ENCODE measurements around the gene PLCG1. TPM values are rescaled to one million over a fixed set of nuclear protein-coding genes. Genes with fewer than 3 reads are reported as not detected.

The PLCG1 gene
- total and polyA plus RNA-seq, 2 of the 8 experiments (the other 6 are each of a cell fraction or from before 2014, with no cell fraction given): 103 to 154 TPM

GRCh38 chr20:41200446-41201202 lies 63.3 kb downstream of the PLCG1 start:
- H3K23me2 ChIP-seq (ENCODE audit: low read depth, low read length): no peaks in the 10 kb centered on the region
- H4K91ac ChIP-seq (replicated peaks; ENCODE audit: insufficient read length, low read length): no peak overlapping the region
- no peak overlapping the region for H3K4ac ChIP-seq (replicated peaks; ENCODE audit: insufficient read length, low read depth, low read length)
- FAIRE-seq (no peak), DNase-seq (ENCODE audit: low read depth in 1 of 2, low spot score in 2 of 2) (no peak)
- no peak overlapping the region for H3K23ac ChIP-seq (ENCODE audit: insufficient read length)
- H3K4me3 ChIP-seq (ENCODE audit: extremely low read depth in 1 of 4, insufficient read depth in 2 of 4, low read depth in 3 of 4, low read length in 4 of 4): no peak overlapping the region
- H2BK20ac ChIP-seq (ENCODE audit: low read length): no peak overlapping the region
- no peak overlapping the region for H2AFZ ChIP-seq (ENCODE audit: low read length)
- H3K27ac ChIP-seq (ENCODE audit: low read depth, low read length): no peak overlapping the region
- no peak overlapping the region for H2BK15ac ChIP-seq (ENCODE audit: low read length)
- H2BK5ac ChIP-seq (ENCODE audit: low read depth, low read length): no peak overlapping the region
- H4K8ac ChIP-seq (ENCODE audit: extremely low read depth, insufficient read depth, low read length): no peak overlapping the region
- no peak overlapping the region for H3K14ac ChIP-seq (ENCODE audit: insufficient read length)
- H4K20me1 ChIP-seq (replicated peaks in 1 of 2; ENCODE audit: control insufficient read depth in 1 of 2, insufficient read depth in 2 of 2, low read length in 2 of 2): no peaks in the 10 kb centered on the region
- H3K4me1 ChIP-seq (replicated peaks in 1 of 4; ENCODE audit: control insufficient read depth in 3 of 4, insufficient read depth in 4 of 4, low read length in 3 of 4): no peaks in the 10 kb centered on the region
- WGBS, 2 experiments (ENCODE audit: extremely low coverage in 1 of 2, insufficient coverage in 1 of 2, insufficient read length in 1 of 2, insufficient replicate concordance in 2 of 2, low coverage in 1 of 2, low lambda C conversion rate in 2 of 2, missing lambda C conversion rate in 1 of 2): 91% methylated on average over 3 of the region's 3 CpGs; no CpG with 5 or more reads in 1 of the 2 experiments
- H2BK12ac ChIP-seq (ENCODE audit: low read depth, low read length): no peak overlapping the region
- peaks cover 2% of the 10 kb centered on the region in 2 experiments; a peak in 2 of 4 replicates for H3K9me3 ChIP-seq (ENCODE audit: insufficient read depth in 2 of 2, low read depth in 1 of 2, low read length in 1 of 2)
- H3K56ac ChIP-seq (replicated peaks; ENCODE audit: insufficient read length, low read depth, low read length): no peak overlapping the region
- no peaks in the 10 kb centered on the region for H3K79me1 ChIP-seq (ENCODE audit: low read depth, low read length)
- CTCF ChIA-PET (ENCODE audit: partially characterized antibody): interaction anchor here (0.6 to 3.3 kb wide), 10 partner anchors 25 to 1349 kb away, joined by 3 to 16 read pairs (median 4); no protein-coding TSS in a partner anchor
- no peaks in the 10 kb centered on the region for H3K79me2 ChIP-seq (ENCODE audit: control insufficient read depth in 1 of 2, insufficient read depth in 2 of 2, low read length in 2 of 2)
- H4K5ac ChIP-seq (ENCODE audit: insufficient read length, low read depth, low read length): no peak overlapping the region
- POLR2A ChIA-PET (ENCODE audit: partially characterized antibody): interaction anchor here (1.3 kb wide), 1 partner anchor 24 kb away, joined by 4 read pairs; no protein-coding TSS in a partner anchor
- no peaks in the 10 kb centered on the region for H3K36me3 ChIP-seq (ENCODE audit: control insufficient read depth in 2 of 4, insufficient read depth in 4 of 4, low read length in 3 of 4)
- no peaks in the 10 kb centered on the region for H3K27me3 ChIP-seq (replicated peaks in 1 of 4; ENCODE audit: control insufficient read depth in 3 of 4, extremely low read depth in 1 of 4, insufficient read depth in 3 of 4, low read length in 3 of 4)
- no peak overlapping the region for H3K9ac ChIP-seq (replicated peaks in 1 of 4; ENCODE audit: extremely low read depth in 1 of 4, low read depth in 3 of 4, low read length in 3 of 4)
- H3K18ac ChIP-seq (ENCODE audit: extremely low read depth, low read length): no peak overlapping the region
- H2BK120ac ChIP-seq (replicated peaks; ENCODE audit: low read depth, low read length): no peak overlapping the region
- TF ChIP-seq EGR1 (IDR thresholded peaks at IDR 0.05; ENCODE audit: borderline replicate concordance, low read depth, low read length) (no peak), SRF (IDR thresholded peaks at IDR 0.05; ENCODE audit: low read depth, low read length) (no peak), ATF3 (IDR thresholded peaks at IDR 0.05; ENCODE audit: insufficient read depth, low read depth, low read length) (no peak), KDM1A (IDR thresholded peaks at IDR 0.05; ENCODE audit: borderline replicate concordance, low read length) (no peak), SP1 (IDR thresholded peaks at IDR 0.05; ENCODE audit: low read depth, low read length) (0 out of 2 replicates have a peak, but pooled peaks have one; percentile 35)
- H2AK5ac ChIP-seq (ENCODE audit: low read depth, low read length): no peak overlapping the region
- no peak overlapping the region for H3K4me2 ChIP-seq (ENCODE audit: insufficient read depth in 1 of 2, low read depth in 2 of 2, low read length in 2 of 2)
